Measurements from ENCODE around the gene SPA17. TPM values are rescaled to one million over a fixed set of nuclear protein-coding genes. Genes with fewer than 3 reads are reported as not detected.

SPA17 gene
- 1 to 10 TPM; 3.4 to 4.0 TPM for total RNA-seq
- long read RNA-seq, donor 1, partial matches to known transcripts = 1 of 4 reads
- long read RNA-seq, donor 1, other reads (novel, unspliced or antisense) = 0 of 4 reads
- long read RNA-seq, donor 2, partial matches to known transcripts = 0 of 2 reads
- long read RNA-seq, donor 2, other reads (novel, unspliced or antisense) = 1 of 2 reads

DNA sequence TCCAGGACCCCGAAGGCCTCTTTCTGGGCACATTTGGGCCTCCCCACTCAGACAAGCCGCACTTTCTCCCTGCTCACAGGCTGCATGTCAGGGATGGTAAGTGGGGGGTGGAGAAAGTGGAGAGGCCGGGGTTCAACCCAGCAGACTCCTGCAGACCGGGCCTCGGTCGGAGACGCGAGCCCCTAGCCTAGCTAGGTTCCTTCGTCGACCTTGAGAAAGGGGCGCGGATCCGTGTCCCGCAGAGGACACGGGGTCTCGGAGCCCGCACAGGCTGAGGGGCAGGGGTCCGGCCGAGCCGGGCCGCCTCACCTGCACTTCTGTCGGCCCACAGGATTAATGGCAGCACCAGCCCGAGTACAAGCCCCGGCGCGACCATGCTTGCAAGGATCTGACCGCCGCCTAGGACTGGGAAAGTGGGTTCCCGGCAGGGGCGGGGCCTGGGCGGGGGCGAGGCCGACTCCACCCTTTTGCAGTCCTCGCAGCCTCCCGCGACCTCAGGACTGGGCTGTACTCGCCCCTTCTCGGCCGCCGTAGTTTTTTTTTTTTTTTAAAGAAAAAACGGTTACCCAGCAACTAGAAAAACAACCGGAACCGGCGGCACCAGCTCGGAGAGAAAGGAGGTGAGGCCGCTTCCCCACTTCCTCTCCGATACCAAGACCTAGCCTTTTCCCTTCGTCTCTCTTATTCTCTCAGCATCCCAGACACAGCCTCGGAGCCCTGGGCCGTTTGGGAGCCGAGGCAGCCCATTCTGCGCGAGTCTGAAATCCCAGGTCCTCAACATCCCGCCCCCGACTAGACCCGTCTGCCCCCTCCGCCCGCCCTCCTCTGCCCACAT lies at the start of gene SPA17, which contains the start of gene SIAE:
Gene SPA17, plus strand, starts transcription at position 572 of the 835 bp plus-strand sequence. CDS start 1,361 bp downstream, outside the sequence.
Gene SIAE, minus strand, starts transcription at position 407 of the 835 bp plus-strand sequence. Its CDS starts 31 bp downstream, at position 376.
- intact Hi-C loops (cut with DNase I) = loop anchor here in 1 of 2 donors (5.0 kb wide), 1 partner anchor 164 kb away; no protein-coding TSS in a partner anchor

GRCh38 chr11:124625504-124626168 lies 48.1 kb upstream of the SPA17 start:
- no peak for DNase-seq (ENCODE audit: low spot score)
- intact Hi-C loops (cut with DNase I) = no loop called here

More for the DNA sequence above, at the start of gene SPA17, which contains the start of gene SIAE:
- DNase-seq (ENCODE audit: low spot score) = peak; percentile 98

- DNase-seq (ENCODE audit: low spot score) = no peak
- intact Hi-C loops (cut with DNase I) = no loop called here
Measured at GRCh38 chr11:124627546-124627945, 46.2 kb upstream of the SPA17 start.

DNA sequence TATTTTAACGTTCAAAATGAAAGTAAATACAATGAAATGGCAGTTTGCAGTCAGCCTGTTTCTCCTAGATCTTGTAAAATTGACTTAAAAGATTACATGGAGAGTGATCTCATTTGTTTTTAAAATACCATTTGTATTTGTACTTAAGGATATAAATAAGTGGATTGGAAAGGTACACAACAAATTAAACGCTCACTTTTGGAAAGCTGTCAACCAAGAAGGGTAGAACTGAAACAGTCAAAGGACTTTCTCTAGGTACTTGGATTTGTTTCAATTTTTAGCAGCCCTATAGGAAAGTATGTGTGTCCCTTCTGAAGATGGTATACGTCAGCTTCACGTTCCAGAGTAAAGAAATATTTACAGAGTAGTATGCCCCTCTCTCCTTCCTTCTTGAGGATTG lies 43.7 kb upstream of the SPA17 start:
- intact Hi-C loops (cut with DNase I) = no loop called here
- no peak for DNase-seq (ENCODE audit: low spot score)

DNA sequence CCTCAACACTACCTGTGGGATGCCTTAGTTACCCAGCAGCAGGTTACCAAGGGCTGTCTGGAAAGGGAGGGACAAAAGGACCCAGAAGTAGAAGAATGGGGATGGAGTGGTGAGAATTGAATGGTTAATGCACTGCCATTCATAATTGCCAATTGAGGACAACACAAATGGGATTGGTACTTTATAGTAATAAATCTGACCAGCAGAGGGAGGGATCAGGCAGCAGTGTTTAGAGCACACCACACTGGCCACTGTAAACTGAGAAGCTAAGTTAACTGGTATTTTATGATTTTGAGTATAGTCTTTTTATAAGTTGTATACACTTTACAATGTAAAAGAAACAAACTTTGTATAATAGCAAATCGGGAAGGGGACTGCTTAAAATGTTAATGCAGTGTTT lies 40.3 kb upstream of the SPA17 start:
- no peak for DNase-seq (ENCODE audit: low spot score)
- intact Hi-C loops (cut with DNase I) = no loop called here

GRCh38 chr11:124635932-124636331 lies 37.8 kb upstream of the SPA17 start:
- intact Hi-C loops (cut with DNase I) = no loop called here

DNA sequence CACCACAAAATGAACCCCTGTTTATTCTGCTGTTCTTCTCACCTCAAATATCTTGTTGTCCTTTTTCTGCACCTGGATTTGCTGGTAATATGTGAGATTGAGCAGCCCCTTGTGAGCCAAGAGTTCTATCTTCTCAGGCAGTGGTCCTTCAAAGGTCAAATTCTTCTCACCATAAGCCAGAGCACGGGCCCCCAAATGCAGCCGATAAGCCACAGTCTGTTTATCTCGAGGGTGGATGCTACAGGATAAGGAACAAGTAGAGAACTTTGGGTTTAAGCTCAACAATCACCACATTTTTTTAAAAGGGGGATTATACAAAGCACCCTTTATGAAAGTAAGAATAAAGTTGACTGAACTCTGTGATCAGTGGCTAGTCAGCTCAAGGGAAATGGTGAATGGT lies 35.2 kb upstream of the SPA17 start:
- intact Hi-C loops (cut with DNase I) = no loop called here
- DNase-seq (ENCODE audit: low spot score) = no peak

More at GRCh38 chr11:124635932-124636331, 37.8 kb upstream of the SPA17 start:
- DNase-seq (ENCODE audit: low spot score) = no peak

DNA sequence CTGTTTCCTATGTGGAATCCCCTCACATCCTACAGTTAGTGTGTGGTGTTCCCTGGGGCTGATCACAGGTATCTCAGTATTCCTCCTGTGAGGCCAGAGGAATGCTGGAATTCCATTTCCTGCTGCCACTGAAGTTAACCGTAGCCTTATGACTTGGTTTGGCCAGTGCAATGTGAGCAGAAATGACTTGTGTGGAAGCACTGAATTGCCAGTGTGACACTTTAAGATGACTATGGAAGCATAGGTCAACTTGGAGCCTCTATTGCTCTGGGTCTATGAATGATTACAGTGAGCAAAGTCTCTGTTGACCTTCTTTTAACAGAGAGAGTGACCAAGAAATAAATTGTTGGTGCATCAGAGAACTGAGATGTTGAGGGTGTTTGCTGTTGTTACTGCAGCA lies 34.5 kb upstream of the SPA17 start:
- intact Hi-C loops (cut with DNase I) = no loop called here
- no peak for DNase-seq (ENCODE audit: low spot score)

DNA sequence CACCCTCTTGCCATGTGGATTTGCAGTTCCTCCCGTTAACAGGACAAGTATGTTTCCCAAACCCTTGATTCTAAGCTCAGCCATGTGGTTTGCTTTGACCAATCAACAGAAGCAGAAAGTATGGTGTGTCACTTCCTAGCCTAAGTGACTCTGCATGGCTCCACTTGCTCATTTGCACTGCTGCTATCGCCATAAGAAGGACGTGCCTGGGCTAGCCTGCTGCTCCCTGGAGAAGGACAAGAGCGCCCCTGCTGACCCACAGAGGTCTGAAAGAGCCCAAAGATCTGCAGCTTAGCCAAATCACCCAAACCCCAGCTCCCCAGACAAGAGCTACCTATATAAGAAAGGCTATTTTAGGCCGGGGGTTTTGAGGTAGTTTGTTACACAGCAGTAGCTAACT lies 33.0 kb upstream of the SPA17 start:
- no peak for DNase-seq (ENCODE audit: low spot score)
- intact Hi-C loops (cut with DNase I) = no loop called here

DNA sequence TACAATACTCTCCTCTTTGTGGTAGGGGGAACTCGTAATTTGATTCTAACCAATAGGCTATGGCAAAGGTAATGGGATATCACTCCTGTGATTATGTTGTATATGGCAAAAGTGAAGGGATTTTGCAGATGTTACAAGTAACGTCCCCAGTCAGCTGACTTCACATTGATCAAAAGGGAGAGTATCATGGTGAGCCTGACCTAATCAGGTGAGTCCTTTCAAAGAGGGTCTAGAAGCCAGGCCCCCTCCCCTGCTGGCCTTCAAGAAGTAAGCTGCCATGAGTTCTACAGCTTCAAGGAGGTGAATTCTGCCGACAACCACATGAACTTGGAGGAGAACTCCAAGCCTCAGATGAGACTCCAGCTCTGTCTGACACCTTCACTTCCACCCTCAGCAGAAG lies 31.1 kb upstream of the SPA17 start:
- DNase-seq (ENCODE audit: low spot score) = no peak
- intact Hi-C loops (cut with DNase I) = no loop called here

- DNase-seq (ENCODE audit: low spot score) = no peak
- intact Hi-C loops (cut with DNase I) = no loop called here
Measured at GRCh38 chr11:124643042-124643604, 30.6 kb upstream of the SPA17 start.

DNA sequence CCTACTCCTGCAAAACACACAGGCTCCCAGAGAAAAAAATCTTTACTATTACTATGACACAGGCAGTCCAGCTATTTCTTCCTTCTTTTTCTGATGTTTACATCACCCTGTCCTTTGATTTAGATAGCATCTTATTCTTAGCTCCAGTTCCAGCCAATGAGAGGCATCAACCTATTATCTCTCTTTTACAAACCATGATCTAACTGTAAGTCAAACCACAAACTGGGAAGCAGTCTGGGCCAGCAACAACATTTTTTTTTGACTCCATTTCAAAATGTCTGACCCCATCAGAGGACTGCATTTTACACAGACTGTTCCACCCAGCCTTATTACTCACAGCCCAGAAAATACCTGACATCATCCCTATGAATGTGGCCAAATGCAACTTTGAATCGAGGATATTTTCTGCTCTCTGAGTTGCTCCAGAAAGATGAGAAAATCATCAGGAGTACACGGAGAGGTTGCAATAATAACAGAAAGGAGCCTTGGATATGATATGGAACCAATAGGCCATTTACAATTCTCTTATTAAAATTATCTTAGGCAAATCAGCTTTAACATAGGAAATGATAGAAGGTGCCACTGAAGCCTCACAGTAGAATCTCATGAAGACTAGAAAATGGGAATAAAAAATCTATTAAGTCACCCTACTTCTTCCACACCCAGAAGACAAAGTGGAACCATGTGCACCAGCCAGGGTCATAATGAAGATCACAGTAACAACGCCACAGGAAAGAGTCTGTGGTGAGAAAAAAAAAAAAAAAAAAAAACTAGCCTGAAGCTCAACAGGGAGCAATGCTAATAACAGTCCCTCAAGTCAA lies 29.9 kb upstream of the SPA17 start:
- DNase-seq (ENCODE audit: low spot score) = no peak
- intact Hi-C loops (cut with DNase I) = loop anchor here in 1 of 2 donors (2.0 kb wide), 2 partner anchors 23 to 195 kb away; no protein-coding TSS in a partner anchor

DNA sequence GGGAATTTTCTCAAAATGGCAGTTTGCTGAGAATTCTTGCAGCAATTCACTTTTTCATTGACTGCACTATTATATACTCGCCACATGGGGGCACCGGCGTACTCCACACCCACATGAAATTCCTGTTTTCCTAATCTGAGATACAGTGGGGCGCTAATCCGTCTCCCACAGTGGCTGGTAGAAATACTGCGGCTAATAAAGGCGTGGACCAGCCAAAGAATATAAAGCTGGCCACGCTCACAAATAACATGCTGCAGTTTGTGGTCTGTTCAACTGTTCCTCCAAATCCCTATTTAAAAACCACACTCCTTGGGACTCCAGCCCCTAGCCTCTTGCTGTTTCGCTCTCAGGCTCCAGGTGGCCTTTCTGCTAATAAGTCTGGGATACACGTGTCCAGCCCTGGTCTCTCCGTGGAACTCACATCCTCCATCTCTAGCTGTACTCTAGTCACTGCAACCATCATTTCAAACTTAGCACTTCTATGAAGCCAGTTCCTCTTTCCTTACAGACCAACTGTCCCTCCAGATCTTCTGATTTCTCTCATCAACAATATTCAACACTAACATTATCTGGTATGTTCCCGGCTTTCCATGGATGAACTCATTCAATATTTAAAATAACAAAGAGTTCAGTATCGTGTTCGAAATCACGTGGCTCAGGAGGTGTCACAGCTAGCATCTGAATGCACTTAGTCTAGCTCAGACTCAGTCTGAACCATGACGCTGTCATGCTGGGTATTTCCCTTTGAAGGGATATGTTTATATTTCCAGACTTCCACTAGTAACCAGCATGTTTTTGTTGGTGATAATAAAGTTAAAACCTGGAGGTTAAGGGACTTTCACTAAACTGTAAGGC lies 29.1 kb upstream of the SPA17 start:
- DNase-seq (ENCODE audit: low spot score) = peak; percentile 83
- intact Hi-C loops (cut with DNase I) = loop anchor here in 1 of 2 donors (2.0 kb wide), 2 partner anchors 22 to 194 kb away; no protein-coding TSS in a partner anchor

- DNase-seq (ENCODE audit: low spot score) = no peak
- intact Hi-C loops (cut with DNase I) = no loop called here
Measured at GRCh38 chr11:124646148-124646547, 27.6 kb upstream of the SPA17 start.

GRCh38 chr11:124648610-124649009 lies 25.1 kb upstream of the SPA17 start:
- intact Hi-C loops (cut with DNase I) = loop anchor here in 1 of 2 donors (2.0 kb wide), 1 partner anchor 188 kb away; no protein-coding TSS in a partner anchor
- DNase-seq (ENCODE audit: low spot score) = no peak

- intact Hi-C loops (cut with DNase I) = no loop called here
- DNase-seq (ENCODE audit: low spot score) = no peak
Measured at GRCh38 chr11:124656774-124657630, 16.7 kb upstream of the SPA17 start.

- intact Hi-C loops (cut with DNase I) = no loop called here
- no peak for DNase-seq (ENCODE audit: low spot score)
Measured at GRCh38 chr11:124657904-124658303, 15.8 kb upstream of the SPA17 start.

All from posterior vena cava (tissue), 2 donors.